ENCODE data around the gene DNLZ. TPM values are rescaled to one million over a fixed set of nuclear protein-coding genes. Genes with fewer than 3 reads are reported as not detected.

DNLZ gene
- total RNA-seq, 1 experiment from 2014 or later = 9.1 TPM

- TF ChIP-seq EZH2 (IDR thresholded peaks at IDR 0.05; ENCODE audit: low read depth) = no peak
- no peak for TF ChIP-seq CTCF (conservative IDR thresholded peaks at IDR 0.05)
- Histone ChIP-seq H3K9me3 (ENCODE audit: insufficient read depth, low read depth) (no peaks in the 10 kb centered on the region), H3K79me2 (ENCODE audit: low read depth) (no peaks in the 10 kb centered on the region), H3K4me3 (no peak overlapping the region), H3K4me1 (replicated peaks; ENCODE audit: insufficient read depth) (peaks cover 7% of the 10 kb centered on the region; the same call in 1 of the 2 replicates), H3K9me2 (ENCODE audit: insufficient read depth) (no peaks in the 10 kb centered on the region), H3K4me2 (peak overlapping the region; percentile 54), H2AFZ (no peak overlapping the region), H4K20me1 (ENCODE audit: insufficient read depth) (no peaks in the 10 kb centered on the region), H3K27me3 (ENCODE audit: insufficient read depth, low read depth) (no peaks in the 10 kb centered on the region), H3F3A (ENCODE audit: insufficient read depth, low read depth) (peaks cover 5% of the 10 kb centered on the region; the same call in 1 of the 2 replicates), H3K27ac (no peak overlapping the region), H3K36me3 (ENCODE audit: low read depth) (no peaks in the 10 kb centered on the region)
- peak; percentile 51 to 92 for DNase-seq
- BruUV-seq (replicated peaks) = no TSS peak
- intact Hi-C loops (cut with micrococcal nuclease; ENCODE audit: unreplicated experiment) = loop anchor here (10.0 kb wide), 1 partner anchor 142 kb away; the partner anchor contains the start of gene SEC16A
- ChIA-PET CTCF (no interaction called here), POLR2A (ENCODE audit: unreplicated experiment) (no interaction called here)
Measured at GRCh38 chr9:136342181-136343120, 21.1 kb downstream of the DNLZ start.

GRCh38 chr9:136341769-136342168, 21.8 kb downstream of the DNLZ start:
- H3K9me2 ChIP-seq (ENCODE audit: insufficient read depth) = no peaks in the 10 kb centered on the region
- no peaks in the 10 kb centered on the region for H3K9me3 ChIP-seq (ENCODE audit: insufficient read depth, low read depth)
- CTCF ChIA-PET = no interaction called here
- H3K27me3 ChIP-seq (ENCODE audit: insufficient read depth, low read depth) = no peaks in the 10 kb centered on the region
- no peak for DNase-seq
- H3F3A ChIP-seq (ENCODE audit: insufficient read depth, low read depth) = peaks cover 5% of the 10 kb centered on the region; the same call in 1 of the 2 replicates
- H2AFZ ChIP-seq = no peak overlapping the region
- no TSS peak for BruUV-seq (replicated peaks)
- POLR2A ChIA-PET (ENCODE audit: unreplicated experiment) = no interaction called here
- H3K27ac ChIP-seq = no peak overlapping the region
- H3K36me3 ChIP-seq (ENCODE audit: low read depth) = no peaks in the 10 kb centered on the region
- intact Hi-C loops (cut with micrococcal nuclease; ENCODE audit: unreplicated experiment) = loop anchor here (10.0 kb wide), 1 partner anchor 143 kb away; the partner anchor contains the start of gene SEC16A
- H3K4me1 ChIP-seq (replicated peaks; ENCODE audit: insufficient read depth) = peaks cover 7% of the 10 kb centered on the region; the same call in 1 of the 2 replicates
- no peak overlapping the region for H3K4me3 ChIP-seq
- H3K4me2 ChIP-seq = no peak overlapping the region
- H4K20me1 ChIP-seq (ENCODE audit: insufficient read depth) = no peaks in the 10 kb centered on the region
- TF ChIP-seq CTCF (conservative IDR thresholded peaks at IDR 0.05) (no peak), EZH2 (IDR thresholded peaks at IDR 0.05; ENCODE audit: low read depth) (no peak)
- H3K79me2 ChIP-seq (ENCODE audit: low read depth) = no peaks in the 10 kb centered on the region

- no peaks in the 10 kb centered on the region for H4K20me1 ChIP-seq (ENCODE audit: insufficient read depth)
- no TSS peak for BruUV-seq (replicated peaks)
- TF ChIP-seq EZH2 (IDR thresholded peaks at IDR 0.05; ENCODE audit: low read depth) = no peak
- TF ChIP-seq CTCF (conservative IDR thresholded peaks at IDR 0.05) = no peak
- H2AFZ ChIP-seq = no peak overlapping the region
- CTCF ChIA-PET = no interaction called here
- H3K9me3 ChIP-seq (ENCODE audit: insufficient read depth, low read depth) = no peaks in the 10 kb centered on the region
- no peak for DNase-seq
- POLR2A ChIA-PET (ENCODE audit: unreplicated experiment) = no interaction called here
- no peaks in the 10 kb centered on the region for H3K79me2 ChIP-seq (ENCODE audit: low read depth)
- no peak overlapping the region for H3K4me2 ChIP-seq
- H3K9me2 ChIP-seq (ENCODE audit: insufficient read depth) = no peaks in the 10 kb centered on the region
- H3F3A ChIP-seq (ENCODE audit: insufficient read depth, low read depth) = peaks cover 5% of the 10 kb centered on the region; the same call in 1 of the 2 replicates
- intact Hi-C loops (cut with micrococcal nuclease; ENCODE audit: unreplicated experiment) = loop anchor here (10.0 kb wide), 1 partner anchor 144 kb away; the partner anchor contains the start of gene SEC16A
- no peaks in the 10 kb centered on the region for H3K36me3 ChIP-seq (ENCODE audit: low read depth)
- H3K27me3 ChIP-seq (ENCODE audit: insufficient read depth, low read depth) = no peaks in the 10 kb centered on the region
- H3K4me3 ChIP-seq = no peak overlapping the region
- peaks cover 3% of the 10 kb centered on the region; the same call in 1 of the 2 replicates for H3K4me1 ChIP-seq (replicated peaks; ENCODE audit: insufficient read depth)
- H3K27ac ChIP-seq = no peak overlapping the region
Measured at GRCh38 chr9:136341042-136341655, 22.4 kb downstream of the DNLZ start.
